DND-41 (cell line): Measurements from ENCODE around the gene EGFL8.

Experiments used
- ATAC-seq: fragments of 200-7000 bp; cut with Tn5 transposase; 3 replicates; pipeline ENCODE4 v1.9.1; 2021; ENCODE audit warnings: low read depth; ENCODE audit not compliant: insufficient read depth
- DNase-seq: peaks from one replicate; pipeline ENCODE4 v3.0.0-alpha.2; 2020
- H2AFZ ChIP-seq: 2 replicates; pipeline ENCODE4 v1.6.0; 2012; ENCODE audit warnings: low read depth, low read length
- H3K27ac ChIP-seq: 2 replicates; pipeline ENCODE4 v1.5.1; 2012; ENCODE audit warnings: low read length, inconsistent platforms
- H3K27me3 ChIP-seq: fragments of 200-600 bp; sonication (generic); 2 replicates; pipeline ENCODE4 v1.6.0; 2012; ENCODE audit warnings: low read length, mild to moderate bottlenecking, inconsistent platforms; ENCODE audit not compliant: insufficient read depth, poor library complexity
- H3K36me3 ChIP-seq: 2 replicates; pipeline ENCODE4 v1.5.1; 2012; ENCODE audit warnings: low read length, inconsistent platforms; ENCODE audit not compliant: insufficient read depth
- H3K4me1 ChIP-seq: 2 replicates; pipeline ENCODE4 v1.5.1; 2012; ENCODE audit warnings: mild to moderate bottlenecking, low read length; ENCODE audit not compliant: insufficient read depth
- H3K4me2 ChIP-seq: 2 replicates; pipeline ENCODE4 v1.6.0; 2012; ENCODE audit warnings: mild to moderate bottlenecking, moderate library complexity, low read length, inconsistent platforms; ENCODE audit not compliant: insufficient read depth
- H3K4me3 ChIP-seq, 2 experiments: fragments of 200-600 bp in 1 of 2; shearing (Covaris generic) in 1 of 2; 2 replicates each; pipeline ENCODE4 v1.5.1; 2012 to 2016; ENCODE audit warnings: inconsistent platforms in 2 of 2, low read length in 2 of 2, mild to moderate bottlenecking in 2 of 2, low read depth in 1 of 2, moderate library complexity in 1 of 2
- H3K79me2 ChIP-seq: 2 replicates; pipeline ENCODE4 v1.6.0; 2012; ENCODE audit warnings: low read length, inconsistent platforms; ENCODE audit not compliant: insufficient read depth
- H3K9ac ChIP-seq: 2 replicates; pipeline ENCODE4 v1.6.0; 2012; ENCODE audit warnings: low read depth, mild to moderate bottlenecking, inconsistent platforms, low read length, moderate library complexity
- H3K9me3 ChIP-seq: 2 replicates; pipeline ENCODE4 v1.5.1; 2012; ENCODE audit warnings: low read length, moderate library complexity, mild to moderate bottlenecking, inconsistent platforms; ENCODE audit not compliant: insufficient read depth, severe bottlenecking
- H4K20me1 ChIP-seq: 2 replicates; pipeline ENCODE4 v1.6.0; 2012; ENCODE audit warnings: low read length; ENCODE audit not compliant: insufficient read depth
- CTCF ChIP-seq: IDR thresholded peaks from 2 replicates; pipeline ENCODE4 v1.5.1; 2012; ENCODE audit warnings: borderline replicate concordance, low read length, moderate library complexity, mild to moderate bottlenecking; ENCODE audit not compliant: poor library complexity, severe bottlenecking; ENCODE audit errors: extremely low read depth
- EZH2 ChIP-seq: IDR thresholded peaks from 3 replicates; pipeline ENCODE4 v1.6.1; 2012; ENCODE audit warnings: borderline replicate concordance, low read depth, mild to moderate bottlenecking, moderate library complexity, low read length, inconsistent platforms; ENCODE audit not compliant: severe bottlenecking

EGFL8 gene

DNA sequence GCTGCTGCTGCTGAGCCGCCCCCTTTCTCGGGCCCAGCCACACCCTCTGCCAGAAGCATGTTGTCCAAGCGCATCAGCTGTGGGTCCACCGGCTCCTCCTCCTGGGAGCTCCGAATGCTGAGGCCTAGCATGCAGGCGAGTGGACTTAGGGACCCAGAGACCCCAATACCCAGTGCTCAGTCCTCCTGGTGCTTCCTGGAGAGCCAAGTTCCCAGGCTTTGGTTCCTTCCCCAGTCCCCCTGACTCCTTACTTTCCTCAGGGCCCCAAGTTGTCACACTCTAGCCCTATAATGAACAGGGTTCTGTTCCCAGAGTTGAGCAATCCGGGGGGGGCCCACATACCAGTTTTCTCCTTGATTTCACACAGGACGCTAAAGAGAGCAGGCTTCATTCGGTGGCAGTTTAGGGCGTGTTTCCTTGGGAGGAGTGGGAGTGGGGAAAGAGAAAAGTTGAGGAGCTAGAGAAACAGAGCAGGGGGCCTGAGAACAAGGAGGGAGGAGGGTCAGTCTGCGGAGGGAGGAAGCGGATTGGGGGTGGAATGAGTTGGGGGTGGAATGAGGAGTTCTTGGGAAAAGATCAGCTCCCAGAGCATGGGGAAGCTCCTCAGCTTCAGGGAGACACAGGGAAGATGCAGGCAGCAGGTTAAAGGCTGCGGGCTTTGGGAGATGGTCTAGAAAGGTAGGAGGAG lies 24.1 kb downstream of the EGFL8 start:
- no peaks in the 10 kb centered on the region for H4K20me1 ChIP-seq
- peak overlapping the region; percentile 93 for H3K4me2 ChIP-seq
- H3K36me3 ChIP-seq: peaks cover 49% of the 10 kb centered on the region
- peak overlapping the region; percentile 70 to 86; a peak in 3 of 4 replicates for H3K4me3 ChIP-seq
- no peak for DNase-seq
- peak overlapping the region; percentile 78 for H3K9ac ChIP-seq
- H3K27me3 ChIP-seq: no peaks in the 10 kb centered on the region
- peaks cover 64% of the 10 kb centered on the region for H3K4me1 ChIP-seq
- peak overlapping the region; percentile 79 for H3K27ac ChIP-seq
- no peak overlapping the region for H2AFZ ChIP-seq
- H3K79me2 ChIP-seq: peaks cover 61% of the 10 kb centered on the region
- TF ChIP-seq CTCF (no peak), EZH2 (no peak)
- H3K9me3 ChIP-seq: no peaks in the 10 kb centered on the region
- ATAC-seq: no peak

DNA sequence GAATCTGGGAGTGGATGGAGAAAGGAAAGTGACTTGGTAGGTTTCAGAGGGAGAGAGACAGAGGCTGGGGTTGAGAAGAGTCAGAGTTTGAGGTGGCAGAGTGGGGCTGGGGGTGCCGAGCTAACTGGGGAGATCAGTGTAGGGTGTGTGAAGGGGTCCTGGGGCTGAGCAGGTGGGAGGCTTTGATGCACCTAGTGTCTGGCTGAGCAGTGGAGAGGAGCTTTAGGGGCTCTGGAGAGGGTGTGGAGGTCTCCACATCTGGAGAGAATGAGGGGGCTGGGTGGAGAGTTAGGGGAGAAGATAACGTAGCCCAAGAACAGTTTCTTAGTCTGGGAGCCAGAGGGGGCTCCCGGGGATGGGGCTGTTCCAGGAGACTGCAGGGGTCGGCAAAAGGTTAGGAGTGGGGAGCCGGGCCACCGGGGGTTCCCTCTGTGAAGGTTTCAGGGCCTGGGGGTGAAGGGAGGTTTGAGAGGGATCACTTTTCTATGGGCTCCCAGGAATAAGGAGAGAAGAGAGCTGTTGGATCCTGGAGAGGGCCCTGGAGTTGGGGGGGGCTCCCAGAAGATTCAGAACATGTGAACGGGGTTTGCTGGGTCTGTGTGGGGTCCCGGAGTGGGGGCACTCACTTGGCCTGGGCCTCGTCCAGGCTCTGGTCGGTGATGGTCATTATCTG lies 24.8 kb downstream of the EGFL8 start:
- Histone ChIP-seq H3K36me3 (peaks cover 42% of the 10 kb centered on the region), H3K4me3 (peak overlapping the region; percentile 70 to 86; a peak in 3 of 4 replicates), H3K79me2 (peaks cover 67% of the 10 kb centered on the region), H3K4me1 (peaks cover 70% of the 10 kb centered on the region), H4K20me1 (no peaks in the 10 kb centered on the region), H2AFZ (peak overlapping the region; percentile 6; the same call in 1 of the 2 replicates), H3K9ac (peak overlapping the region; percentile 78), H3K27ac (peak overlapping the region; percentile 79), H3K4me2 (peak overlapping the region; percentile 93), H3K9me3 (no peaks in the 10 kb centered on the region), H3K27me3 (no peaks in the 10 kb centered on the region)
- TF ChIP-seq CTCF (no peak), EZH2 (no peak)
- DNase-seq (no peak), ATAC-seq (no peak)

DNA sequence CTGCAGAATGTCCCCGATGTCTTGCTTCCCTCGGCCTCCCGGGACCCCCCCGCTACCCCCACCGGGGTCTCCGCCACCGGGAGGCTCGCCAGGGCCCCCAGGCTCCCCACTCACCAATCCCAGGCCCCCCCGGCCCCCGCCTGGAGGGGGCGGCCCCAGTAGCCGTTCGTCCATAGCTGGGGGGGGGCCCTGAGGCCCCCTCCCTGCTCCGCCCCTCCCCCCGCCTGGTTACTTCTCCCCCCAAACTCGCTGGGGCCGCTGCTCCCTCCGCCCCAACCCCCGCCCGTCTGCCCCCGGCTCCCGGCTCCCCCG lies 25.3 kb downstream of the EGFL8 start:
- H3K9ac ChIP-seq: peak overlapping the region; percentile 78
- H3K79me2 ChIP-seq: peaks cover 71% of the 10 kb centered on the region
- no peaks in the 10 kb centered on the region for H3K9me3 ChIP-seq
- H3K4me2 ChIP-seq: peak overlapping the region; percentile 93
- H3K36me3 ChIP-seq: peaks cover 40% of the 10 kb centered on the region
- H2AFZ ChIP-seq: peak overlapping the region; percentile 6; the same call in 1 of the 2 replicates
- ATAC-seq (no peak), DNase-seq (no peak)
- TF ChIP-seq CTCF: no peak
- no peak for TF ChIP-seq EZH2
- peaks cover 73% of the 10 kb centered on the region for H3K4me1 ChIP-seq
- no peaks in the 10 kb centered on the region for H3K27me3 ChIP-seq
- H3K4me3 ChIP-seq: peak overlapping the region; percentile 70 to 86; a peak in 3 of 4 replicates
- no peaks in the 10 kb centered on the region for H4K20me1 ChIP-seq
- peak overlapping the region; percentile 79 for H3K27ac ChIP-seq
